SK-N-SH treated with all-trans-retinoic acid at 6 μM for 48 hours (cell line): ENCODE data around the gene SORL1.

Experiments used
- ATAC-seq: fragments of 200-7000 bp; cut with Tn5 transposase; 3 replicates; pipeline ENCODE4 v1.9.1; 2020; ENCODE audit warnings: mild to moderate bottlenecking, moderate library complexity
- ARNTL ChIP-seq: fragments of 450-650 bp; formaldehyde crosslinking; IDR thresholded peaks from 2 replicates; pipeline ENCODE4 v1.5.0; 2020; ENCODE audit warnings: low read depth, mild to moderate bottlenecking, moderate library complexity, borderline replicate concordance
- BACH2 ChIP-seq: fragments of 250-450 bp; sonication (Bioruptor Pico); IDR thresholded peaks from 2 replicates; pipeline ENCODE4 v1.9.0; 2021; ENCODE audit warnings: mild to moderate bottlenecking, borderline replicate concordance
- CSDC2 ChIP-seq: fragments of 250-450 bp; sonication (Bioruptor Pico); IDR thresholded peaks from 2 replicates; pipeline ENCODE4 v1.5.0; 2020; ENCODE audit warnings: mild to moderate bottlenecking, moderate library complexity
- CSRNP3 ChIP-seq: fragments of 250-450 bp; sonication (Bioruptor Pico); IDR thresholded peaks from 2 replicates; pipeline ENCODE4 v1.5.1; 2021; ENCODE audit warnings: mild to moderate bottlenecking, moderate library complexity
- ESRRG ChIP-seq: fragments of 250-450 bp; sonication (Bioruptor Pico); IDR thresholded peaks from 2 replicates; pipeline ENCODE4 v1.6.1; 2021; ENCODE audit warnings: mild to moderate bottlenecking
- GLIS3 ChIP-seq: fragments of 250-450 bp; sonication (Bioruptor Pico); IDR thresholded peaks from 2 replicates; pipeline ENCODE4 v1.5.0; 2020; ENCODE audit warnings: mild to moderate bottlenecking, moderate library complexity
- ISL1 ChIP-seq: fragments of 250-450 bp; sonication (Bioruptor Pico); IDR thresholded peaks from 2 replicates; pipeline ENCODE4 v2.1.2; 2022; ENCODE audit warnings: mild to moderate bottlenecking, moderate library complexity
- OSR1 ChIP-seq: fragments of 250-450 bp; sonication (Bioruptor Pico); IDR thresholded peaks from 2 replicates; pipeline ENCODE4 v1.8.0; 2022; ENCODE audit warnings: moderate library complexity, mild to moderate bottlenecking, inconsistent platforms
- PATZ1 ChIP-seq: fragments of 250-450 bp; sonication (Bioruptor Pico); IDR thresholded peaks from 2 replicates; pipeline ENCODE4 v1.8.0; 2020; ENCODE audit warnings: mild to moderate bottlenecking, moderate library complexity, borderline replicate concordance
- POU6F1 ChIP-seq: fragments of 250-450 bp; sonication (Bioruptor Pico); IDR thresholded peaks from 2 replicates; pipeline ENCODE4 v1.8.0; 2021; ENCODE audit warnings: low read depth, mild to moderate bottlenecking, moderate library complexity, borderline replicate concordance
- PPARA ChIP-seq: fragments of 250-450 bp; sonication (Bioruptor Pico); IDR thresholded peaks from 2 replicates; pipeline ENCODE4 v1.5.0; 2020; ENCODE audit warnings: mild to moderate bottlenecking, borderline replicate concordance
- RARB ChIP-seq: fragments of 250-450 bp; sonication (Bioruptor Pico); IDR thresholded peaks from 2 replicates; pipeline ENCODE4 v1.8.0; 2021; ENCODE audit warnings: mild to moderate bottlenecking, moderate library complexity
- SNAI2 ChIP-seq: fragments of 250-450 bp; sonication (Bioruptor Pico); IDR thresholded peaks from 2 replicates; pipeline ENCODE4 v1.5.0; 2020; ENCODE audit warnings: mild to moderate bottlenecking, moderate library complexity
- TCF4 ChIP-seq: fragments of 250-450 bp; sonication (Bioruptor Pico); IDR thresholded peaks from 2 replicates; pipeline ENCODE4 v1.8.0; 2021; ENCODE audit warnings: mild to moderate bottlenecking, moderate library complexity, borderline replicate concordance
- TOX ChIP-seq: fragments of 250-450 bp; sonication (Bioruptor Pico); IDR thresholded peaks from 2 replicates; pipeline ENCODE4 v1.8.0; 2021; ENCODE audit warnings: mild to moderate bottlenecking, moderate library complexity, borderline replicate concordance
- ZC3H10 ChIP-seq: fragments of 250-450 bp; sonication (Bioruptor Pico); IDR thresholded peaks from 2 replicates; pipeline ENCODE4 v1.5.1; 2021; ENCODE audit warnings: mild to moderate bottlenecking, moderate library complexity
- ZFP30 ChIP-seq: fragments of 450-650 bp; formaldehyde crosslinking; IDR thresholded peaks from 2 replicates; pipeline ENCODE4 v1.5.0; 2022; ENCODE audit warnings: mild to moderate bottlenecking, moderate library complexity
- ZNF8 ChIP-seq: fragments of 450-650 bp; formaldehyde crosslinking; IDR thresholded peaks from 2 replicates; pipeline ENCODE4 v1.5.0; 2020; ENCODE audit warnings: mild to moderate bottlenecking, moderate library complexity
- TF ChIP-seq, protein P1 (sequence below): fragments of 250-450 bp; sonication (Bioruptor Pico); IDR thresholded peaks from 2 replicates; pipeline ENCODE4 v1.5.0; 2020; ENCODE audit warnings: mild to moderate bottlenecking, moderate library complexity
- TF ChIP-seq, protein P2 (sequence below): fragments of 250-450 bp; sonication (Bioruptor Pico); IDR thresholded peaks from 2 replicates; pipeline ENCODE4 v1.5.1; 2020; ENCODE audit warnings: low read depth, mild to moderate bottlenecking, moderate library complexity

The SORL1 gene

GRCh38 chr11:121553389-121553788 lies 101.3 kb downstream of the SORL1 start:
- no peak for ATAC-seq
- no peak for TF ChIP-seq ESRRG (CRISPR knock-in tag)
- no peak for TF ChIP-seq CSRNP3 (CRISPR knock-in tag)

DNA sequence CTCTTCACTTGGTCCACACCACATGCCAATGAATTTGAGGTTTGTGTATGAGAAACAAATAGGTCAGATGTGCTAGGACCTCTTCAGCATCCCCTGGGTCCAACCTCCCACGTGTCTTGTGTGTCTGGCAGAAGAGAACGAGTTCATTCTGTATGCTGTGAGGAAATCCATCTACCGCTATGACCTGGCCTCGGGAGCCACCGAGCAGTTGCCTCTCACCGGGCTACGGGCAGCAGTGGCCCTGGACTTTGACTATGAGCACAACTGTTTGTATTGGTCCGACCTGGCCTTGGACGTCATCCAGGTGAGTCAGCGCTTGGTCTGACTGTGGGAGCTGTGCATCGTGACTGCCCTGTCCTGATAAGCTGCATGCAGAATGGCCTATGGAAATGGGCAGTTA lies 101.7 kb downstream of the SORL1 start:
- TF ChIP-seq POU6F1 (CRISPR knock-in tag) (no peak), ISL1 (no peak), ARNTL (CRISPR knock-in tag) (no peak), ZC3H10 (CRISPR knock-in tag) (no peak), CSDC2 (CRISPR knock-in tag) (no peak), ZNF8 (CRISPR knock-in tag) (no peak), PPARA (CRISPR knock-in tag) (no peak), TCF4 (CRISPR knock-in tag) (no peak), ZFP30 (no peak), GLIS3 (no peak), OSR1 (CRISPR knock-in tag) (no peak), CSRNP3 (CRISPR knock-in tag) (no peak), RARB (no peak), SNAI2 (CRISPR knock-in tag) (no peak)
- TF ChIP-seq, protein P1, sequence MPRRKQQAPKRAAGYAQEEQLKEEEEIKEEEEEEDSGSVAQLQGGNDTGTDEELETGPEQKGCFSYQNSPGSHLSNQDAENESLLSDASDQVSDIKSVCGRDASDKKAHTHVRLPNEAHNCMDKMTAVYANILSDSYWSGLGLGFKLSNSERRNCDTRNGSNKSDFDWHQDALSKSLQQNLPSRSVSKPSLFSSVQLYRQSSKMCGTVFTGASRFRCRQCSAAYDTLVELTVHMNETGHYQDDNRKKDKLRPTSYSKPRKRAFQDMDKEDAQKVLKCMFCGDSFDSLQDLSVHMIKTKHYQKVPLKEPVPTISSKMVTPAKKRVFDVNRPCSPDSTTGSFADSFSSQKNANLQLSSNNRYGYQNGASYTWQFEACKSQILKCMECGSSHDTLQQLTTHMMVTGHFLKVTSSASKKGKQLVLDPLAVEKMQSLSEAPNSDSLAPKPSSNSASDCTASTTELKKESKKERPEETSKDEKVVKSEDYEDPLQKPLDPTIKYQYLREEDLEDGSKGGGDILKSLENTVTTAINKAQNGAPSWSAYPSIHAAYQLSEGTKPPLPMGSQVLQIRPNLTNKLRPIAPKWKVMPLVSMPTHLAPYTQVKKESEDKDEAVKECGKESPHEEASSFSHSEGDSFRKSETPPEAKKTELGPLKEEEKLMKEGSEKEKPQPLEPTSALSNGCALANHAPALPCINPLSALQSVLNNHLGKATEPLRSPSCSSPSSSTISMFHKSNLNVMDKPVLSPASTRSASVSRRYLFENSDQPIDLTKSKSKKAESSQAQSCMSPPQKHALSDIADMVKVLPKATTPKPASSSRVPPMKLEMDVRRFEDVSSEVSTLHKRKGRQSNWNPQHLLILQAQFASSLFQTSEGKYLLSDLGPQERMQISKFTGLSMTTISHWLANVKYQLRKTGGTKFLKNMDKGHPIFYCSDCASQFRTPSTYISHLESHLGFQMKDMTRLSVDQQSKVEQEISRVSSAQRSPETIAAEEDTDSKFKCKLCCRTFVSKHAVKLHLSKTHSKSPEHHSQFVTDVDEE, result no peak
- TF ChIP-seq, protein P2, sequence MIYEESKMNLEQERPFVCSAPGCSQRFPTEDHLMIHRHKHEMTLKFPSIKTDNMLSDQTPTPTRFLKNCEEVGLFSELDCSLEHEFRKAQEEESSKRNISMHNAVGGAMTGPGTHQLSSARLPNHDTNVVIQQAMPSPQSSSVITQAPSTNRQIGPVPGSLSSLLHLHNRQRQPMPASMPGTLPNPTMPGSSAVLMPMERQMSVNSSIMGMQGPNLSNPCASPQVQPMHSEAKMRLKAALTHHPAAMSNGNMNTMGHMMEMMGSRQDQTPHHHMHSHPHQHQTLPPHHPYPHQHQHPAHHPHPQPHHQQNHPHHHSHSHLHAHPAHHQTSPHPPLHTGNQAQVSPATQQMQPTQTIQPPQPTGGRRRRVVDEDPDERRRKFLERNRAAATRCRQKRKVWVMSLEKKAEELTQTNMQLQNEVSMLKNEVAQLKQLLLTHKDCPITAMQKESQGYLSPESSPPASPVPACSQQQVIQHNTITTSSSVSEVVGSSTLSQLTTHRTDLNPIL (CRISPR knock-in tag), result no peak
- peak; percentile 34 for ATAC-seq

DNA sequence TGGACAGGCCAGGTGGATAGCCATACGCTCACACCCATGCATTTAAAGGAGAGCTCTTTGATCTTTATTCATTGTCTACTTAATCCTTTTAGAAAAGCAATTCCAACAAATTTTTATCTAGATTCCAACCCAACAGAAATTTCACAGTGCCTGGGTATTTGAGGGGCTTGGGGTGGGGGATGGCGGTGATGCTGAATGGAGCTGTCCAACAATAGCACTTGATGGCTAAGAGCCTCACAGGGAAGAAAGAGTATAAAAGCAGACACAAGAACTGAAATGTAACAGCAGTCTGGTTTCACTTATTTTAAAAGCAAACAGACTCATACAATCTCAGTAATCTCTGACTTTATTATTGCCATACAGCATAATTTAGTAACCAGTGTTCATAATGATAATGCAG lies 102.4 kb downstream of the SORL1 start:
- TF ChIP-seq PPARA (CRISPR knock-in tag) (no peak), TOX (CRISPR knock-in tag) (no peak), BACH2 (no peak), PATZ1 (CRISPR knock-in tag) (no peak), ARNTL (CRISPR knock-in tag) (no peak), TCF4 (CRISPR knock-in tag) (no peak)
- TF ChIP-seq, protein P2 (CRISPR knock-in tag), result no peak
- no peak; the same call in 2 of the 3 replicates for ATAC-seq
